GM18526 (cell line): ENCODE results near the gene ENAH.

Experiments
- POLR2A ChIP-seq: IDR thresholded peaks from 3 replicates; pipeline ENCODE4 v1.6.1; 2011; ENCODE audit not compliant: insufficient read length; ENCODE audit errors: extremely low read depth

Gene ENAH

GRCh38 chr1:225511828-225512381, 141.0 kb downstream of the ENAH start:
- TF ChIP-seq POLR2A: no peak

- no peak for TF ChIP-seq POLR2A
These were observed 143.2 kb downstream of the ENAH start for GRCh38 chr1:225509770-225510169.

GRCh38 chr1:225509376-225509707, 143.6 kb downstream of the ENAH start:
- no peak for TF ChIP-seq POLR2A

- TF ChIP-seq POLR2A: no peak
These were observed 144.2 kb downstream of the ENAH start for GRCh38 chr1:225508538-225509375.

GRCh38 chr1:225506727-225507126, 146.2 kb downstream of the ENAH start:
- no peak for TF ChIP-seq POLR2A

- no peak for TF ChIP-seq POLR2A
These were observed 148.1 kb downstream of the ENAH start for GRCh38 chr1:225504776-225505175.

- no peak for TF ChIP-seq POLR2A
These were observed 152.2 kb downstream of the ENAH start for GRCh38 chr1:225500624-225501192.

- TF ChIP-seq POLR2A: no peak
These were observed 154.3 kb downstream of the ENAH start for GRCh38 chr1:225498549-225499136.

GRCh38 chr1:225494789-225495359, 158.0 kb downstream of the ENAH start:
- TF ChIP-seq POLR2A: no peak

GRCh38 chr1:225493591-225494246, 159.2 kb downstream of the ENAH start:
- TF ChIP-seq POLR2A: no peak

- TF ChIP-seq POLR2A: no peak
These were observed 164.2 kb downstream of the ENAH start for GRCh38 chr1:225488676-225489075.

- no peak for TF ChIP-seq POLR2A
These were observed 166.1 kb downstream of the ENAH start for GRCh38 chr1:225486856-225487255.

- TF ChIP-seq POLR2A: no peak
These were observed 166.9 kb downstream of the ENAH start for GRCh38 chr1:225485991-225486530.

- no peak for TF ChIP-seq POLR2A
These were observed 167.7 kb downstream of the ENAH start for GRCh38 chr1:225485226-225485625.

- no peak for TF ChIP-seq POLR2A
These were observed 168.2 kb downstream of the ENAH start for GRCh38 chr1:225484657-225485214.
